HAP-1 (cell line): ENCODE results near the gene DEFB119.
"Not testable (repeated sequence)": the region's sequence is repeated elsewhere in the genome, so short reads cannot be mapped to it uniquely, and the experiment has no call there.

Source experiments
- DNase-seq, 2 experiments: peaks; one replicate each; pipeline ENCODE4 v3.0.0-alpha.2; 2016 to 2020; ENCODE audit warnings: low spot score in 2 of 2
- H3K27me3 ChIP-seq: fragments of 250-450 bp; sonication (Bioruptor Pico); 2 replicates; pipeline ENCODE4 v1.5.1; 2020; ENCODE audit warnings: low read depth, mild to moderate bottlenecking, moderate library complexity
- H3K36me3 ChIP-seq: fragments of 250-450 bp; sonication (Bioruptor Pico); replicated peaks from 2 replicates; pipeline ENCODE4 v1.5.1; 2020; ENCODE audit warnings: mild to moderate bottlenecking
- H3K4me1 ChIP-seq: fragments of 250-450 bp; sonication (Bioruptor Pico); 2 replicates; pipeline ENCODE4 v1.5.1; 2020; ENCODE audit warnings: mild to moderate bottlenecking
- H3K4me3 ChIP-seq: fragments of 250-450 bp; sonication (Bioruptor Pico); 2 replicates; pipeline ENCODE4 v1.5.1; 2020; ENCODE audit warnings: mild to moderate bottlenecking, moderate library complexity
- H3K9me3 ChIP-seq: fragments of 250-450 bp; sonication (Bioruptor Pico); 2 replicates; pipeline ENCODE4 v1.5.1; 2020; ENCODE audit warnings: mild to moderate bottlenecking, moderate library complexity
- in situ Hi-C: fragments of 300-500 bp; cut with MboI; formaldehyde crosslinking; loops from 3 replicates; pipeline ENCODE4 v1.14.3; 2020; ENCODE audit warnings: low sequenced_read_pairs, inconsistent platforms, mixed read lengths

DEFB119 gene

DNA sequence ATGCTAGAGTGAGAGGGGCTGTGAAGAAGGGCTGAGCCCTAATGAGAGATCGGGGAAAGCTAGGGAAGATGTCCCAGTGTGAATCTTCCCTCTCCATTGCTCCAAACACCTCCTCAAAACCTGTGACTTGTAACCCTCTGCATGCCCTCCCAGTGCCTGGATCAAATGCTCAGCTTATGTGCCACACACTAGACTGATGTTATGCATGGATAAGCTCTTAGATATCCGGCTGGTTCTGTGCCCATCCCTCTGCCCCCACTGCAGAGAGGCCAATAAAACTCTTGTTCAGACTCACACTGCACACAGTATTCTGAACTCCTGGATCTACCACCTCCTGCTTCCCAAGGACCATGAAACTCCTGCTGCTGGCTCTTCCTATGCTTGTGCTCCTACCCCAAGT is 22.1 kb downstream of the DEFB119 start, which contains the start of gene DEFB118:
Gene DEFB118, plus strand, starts transcription at position 301 of the 400 bp plus-strand sequence. Its CDS starts 50 bp downstream, at position 351.
- Histone ChIP-seq H3K9me3 (no peaks in the 10 kb centered on the region), H3K27me3 (no peaks in the 10 kb centered on the region), H3K4me1 (no peaks in the 10 kb centered on the region), H3K36me3 (no peaks in the 10 kb centered on the region), H3K4me3 (no peak within 1 kb of the TSS)
- no peak for DNase-seq
- in situ Hi-C loops = no loop called here

DNA sequence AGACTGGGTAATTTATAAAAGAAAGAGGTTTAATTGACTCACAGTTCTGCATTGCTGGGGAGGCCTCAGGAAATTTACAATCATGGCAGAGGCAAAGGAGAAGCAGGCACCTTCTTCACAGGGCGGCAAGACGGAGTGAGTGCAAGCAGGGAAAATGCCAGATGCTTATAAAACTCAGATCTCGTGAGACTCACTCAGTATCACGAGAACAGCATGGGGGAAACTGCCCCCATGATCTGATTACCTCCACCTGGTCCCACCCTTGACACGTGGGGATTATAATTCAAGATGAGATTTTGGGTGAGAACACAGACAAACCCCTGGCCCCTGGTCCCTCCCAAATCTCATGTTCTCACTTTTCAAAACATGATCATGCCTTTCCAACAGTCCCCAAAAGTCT is 26.1 kb downstream of the DEFB119 start:
- H3K36me3 ChIP-seq, in situ Hi-C loops, H3K4me1 ChIP-seq, H3K9me3 ChIP-seq, H3K27me3 ChIP-seq, DNase-seq, H3K4me3 ChIP-seq: not testable (repeated sequence)

DNA sequence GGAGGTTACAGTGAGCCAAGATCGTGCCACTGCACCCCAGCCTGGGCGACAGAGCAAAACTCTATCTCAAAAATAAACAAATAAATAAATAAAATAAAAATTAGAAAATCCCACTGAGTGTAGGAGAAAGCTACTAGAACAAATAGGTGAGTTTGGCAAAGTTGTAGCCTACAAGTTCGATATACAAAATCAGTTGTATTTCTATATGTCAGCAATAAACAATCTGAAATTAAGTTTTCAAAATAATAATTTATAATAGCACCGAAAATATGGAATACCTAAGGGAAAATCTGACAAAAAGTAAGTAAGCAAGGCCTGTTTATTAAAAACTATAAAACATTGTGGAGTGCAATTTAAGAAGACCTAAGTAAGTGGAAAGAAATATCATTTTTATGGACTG is 27.1 kb downstream of the DEFB119 start:
- Histone ChIP-seq H3K27me3 (peaks cover 4% of the 10 kb centered on the region; the same call in 1 of the 2 replicates), H3K4me3 (no peak overlapping the region), H3K4me1 (no peaks in the 10 kb centered on the region), H3K9me3 (no peaks in the 10 kb centered on the region), H3K36me3 (no peaks in the 10 kb centered on the region)
- DNase-seq = no peak
- in situ Hi-C loops = no loop called here

DNA sequence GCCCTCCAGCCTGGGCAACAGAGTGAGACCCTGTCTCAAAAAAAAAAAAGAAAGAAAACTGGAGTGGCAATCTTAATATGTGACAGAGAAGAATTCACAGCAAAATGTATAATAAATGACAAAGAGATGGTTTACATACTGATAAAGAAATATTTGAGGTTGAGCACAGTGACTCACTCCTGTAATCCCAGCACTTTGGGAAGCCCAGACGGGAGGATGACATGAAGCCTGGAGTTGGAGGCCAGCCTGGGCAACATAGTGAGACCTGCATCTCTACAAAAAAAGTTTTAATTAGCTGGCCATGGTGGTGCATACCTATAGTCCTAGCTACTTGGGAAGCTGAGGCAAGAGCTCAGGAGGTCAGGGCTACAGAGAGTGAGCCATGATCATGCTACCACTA is 34.4 kb downstream of the DEFB119 start:
- in situ Hi-C loops = no loop called here

DNA sequence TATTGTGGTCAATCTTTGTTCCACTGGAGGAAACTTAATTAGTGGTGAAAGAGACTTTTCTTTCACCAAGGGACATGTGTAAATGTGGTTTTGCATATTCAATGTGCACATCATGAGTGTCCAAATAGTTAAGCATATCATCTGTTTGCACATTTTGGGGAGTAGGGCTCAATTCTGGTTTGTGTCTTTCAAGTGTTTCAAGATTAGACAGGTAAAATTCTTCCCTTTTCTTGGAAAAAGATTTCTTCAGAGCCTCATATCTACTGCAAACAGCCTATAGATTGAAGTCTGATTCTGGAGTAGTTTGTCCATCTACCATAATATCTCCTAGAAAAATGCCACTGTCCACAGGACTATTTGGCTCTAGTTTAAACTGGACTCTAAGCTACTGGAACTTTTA is 48.9 kb downstream of the DEFB119 start:
- in situ Hi-C loops = no loop called here

More for the DNA sequence above, 34.4 kb downstream of the DEFB119 start:
- no peak for DNase-seq
- Histone ChIP-seq H3K9me3 (no peaks in the 10 kb centered on the region), H3K4me3 (no peak overlapping the region), H3K27me3 (peaks cover 6% of the 10 kb centered on the region), H3K4me1 (no peaks in the 10 kb centered on the region), H3K36me3 (no peaks in the 10 kb centered on the region)

DNA sequence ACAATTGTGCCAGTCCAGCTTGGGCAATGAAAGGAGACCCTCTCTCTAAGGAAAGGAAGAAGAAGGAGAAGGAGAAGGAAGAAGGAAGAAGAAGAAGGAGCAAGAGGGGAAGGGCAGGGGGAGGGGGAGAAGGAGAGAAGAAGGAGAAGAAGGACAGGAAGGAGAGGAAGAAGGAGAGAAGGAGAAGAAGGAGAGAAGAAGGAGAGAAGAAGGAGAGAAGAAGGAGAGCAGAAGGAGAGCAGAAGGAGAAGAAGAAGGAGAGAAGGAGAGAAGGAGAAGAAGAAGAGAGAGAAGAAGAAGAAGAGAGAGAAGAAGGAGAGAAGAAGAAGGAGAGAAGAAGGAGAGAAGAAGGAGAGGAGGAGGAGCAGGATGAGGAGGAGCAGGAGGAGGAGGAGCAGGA is 59.5 kb downstream of the DEFB119 start:
- Histone ChIP-seq H3K9me3 (no peaks in the 10 kb centered on the region), H3K27me3 (no peaks in the 10 kb centered on the region), H3K4me1 (no peaks in the 10 kb centered on the region), H3K4me3 (no peak overlapping the region), H3K36me3 (no peaks in the 10 kb centered on the region)
- DNase-seq = no peak
- in situ Hi-C loops = no loop called here

More for the DNA sequence above, 48.9 kb downstream of the DEFB119 start:
- H3K9me3 ChIP-seq = no peaks in the 10 kb centered on the region
- DNase-seq = no peak
- no peaks in the 10 kb centered on the region for H3K36me3 ChIP-seq
- H3K27me3 ChIP-seq = no peaks in the 10 kb centered on the region
- H3K4me3 ChIP-seq = no peak overlapping the region
- H3K4me1 ChIP-seq = no peaks in the 10 kb centered on the region
